HG03097 (cell line): ENCODE results near the gene AGMO.

Experiments
- ATAC-seq: cut with Tn5 transposase; IDR thresholded peaks from one replicate; pipeline ENCODE4 v1.9.1; 2021; ENCODE audit not compliant: unreplicated experiment, low FRiP score

AGMO gene

DNA sequence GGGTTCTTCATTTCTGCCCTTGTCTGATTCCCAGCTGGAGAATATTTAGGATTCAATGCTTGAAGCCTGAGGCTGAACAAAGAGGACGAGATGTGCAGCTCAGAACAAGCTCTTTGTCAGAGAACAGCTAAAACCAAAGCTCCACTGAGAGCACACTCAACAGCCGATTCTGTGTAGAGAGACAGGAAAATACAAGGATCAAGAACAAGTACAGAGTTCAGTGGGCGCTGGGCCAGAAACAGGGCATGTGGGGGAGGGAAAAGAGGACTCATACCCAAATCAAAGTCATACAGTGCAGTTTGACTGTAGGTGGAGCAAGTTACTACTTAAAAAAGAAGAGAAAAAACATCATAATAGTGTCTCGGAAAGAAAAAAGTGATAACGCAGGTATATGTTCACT, at the start of gene AGMO:
AGMO (minus strand) TSS at position 181 of the 400 bp plus-strand sequence.
- no peak for ATAC-seq

DNA sequence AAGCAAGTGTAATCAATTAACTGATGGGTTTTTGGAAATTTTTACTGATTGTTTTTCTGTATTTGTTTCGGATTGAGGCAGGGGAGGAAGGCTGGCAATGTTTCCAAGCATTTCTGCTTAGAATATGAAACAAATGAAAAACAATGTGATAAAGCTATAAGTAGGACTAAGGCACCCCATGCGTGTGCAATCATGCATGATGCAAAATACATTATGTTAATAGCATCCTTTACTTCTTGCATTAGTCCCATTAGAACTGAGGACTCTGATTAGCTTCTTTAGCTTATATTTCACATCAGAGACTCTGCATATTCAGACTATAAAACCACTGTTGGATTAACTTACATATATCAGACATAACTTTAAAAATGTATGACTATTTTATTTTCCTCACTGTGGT, 48.7 kb upstream of the AGMO start:
- ATAC-seq: no peak

DNA sequence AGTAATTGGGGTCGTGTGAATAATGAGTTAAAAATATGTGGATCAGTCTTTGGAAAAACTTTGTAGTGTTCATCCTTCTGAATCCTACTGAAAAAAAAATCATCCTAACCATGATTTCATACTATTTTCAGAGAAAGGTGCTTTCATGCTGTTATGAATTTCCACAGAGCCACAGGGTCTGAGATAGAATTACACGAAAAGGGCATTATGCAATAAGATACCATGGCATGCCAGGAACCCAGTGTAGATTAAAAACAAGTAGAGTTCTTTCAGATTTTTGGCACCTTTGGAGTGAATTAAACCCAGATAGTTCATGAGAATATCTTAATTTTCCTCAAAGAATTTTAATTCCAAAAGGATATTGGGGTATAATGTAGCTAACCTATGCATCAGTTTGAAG, 47.5 kb upstream of the AGMO start:
- ATAC-seq: no peak

DNA sequence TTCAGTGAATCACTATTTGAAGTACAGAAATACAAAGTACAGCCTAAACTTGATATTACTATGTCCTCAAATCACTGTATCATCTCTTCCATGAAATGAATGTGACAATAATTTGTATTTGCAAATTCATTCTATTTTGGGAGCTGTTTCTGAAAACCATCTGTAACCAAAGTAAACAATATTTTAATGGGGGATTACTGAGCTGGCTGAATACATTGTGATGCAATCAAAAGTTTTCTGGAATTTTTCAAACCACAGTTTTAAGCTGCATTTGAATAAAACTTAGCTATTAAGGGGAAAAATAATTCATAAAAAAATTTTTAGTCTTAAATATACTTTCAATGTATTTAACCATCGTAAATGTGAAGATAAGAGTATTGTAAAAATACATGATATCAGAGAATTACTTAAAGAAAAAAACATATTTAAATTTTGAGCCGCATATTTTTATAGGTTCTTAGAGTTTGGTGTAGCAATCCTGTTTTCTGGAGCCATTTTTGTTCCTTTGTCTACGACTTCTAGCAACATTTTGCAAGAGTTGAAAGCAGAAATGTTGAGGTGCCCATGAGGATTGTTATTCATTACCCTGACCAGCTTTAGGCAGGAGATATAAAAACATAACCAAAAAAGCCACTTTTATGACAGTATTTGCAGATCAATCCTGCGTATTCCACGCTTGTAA, 45.9 kb upstream of the AGMO start:
- ATAC-seq: no peak

DNA sequence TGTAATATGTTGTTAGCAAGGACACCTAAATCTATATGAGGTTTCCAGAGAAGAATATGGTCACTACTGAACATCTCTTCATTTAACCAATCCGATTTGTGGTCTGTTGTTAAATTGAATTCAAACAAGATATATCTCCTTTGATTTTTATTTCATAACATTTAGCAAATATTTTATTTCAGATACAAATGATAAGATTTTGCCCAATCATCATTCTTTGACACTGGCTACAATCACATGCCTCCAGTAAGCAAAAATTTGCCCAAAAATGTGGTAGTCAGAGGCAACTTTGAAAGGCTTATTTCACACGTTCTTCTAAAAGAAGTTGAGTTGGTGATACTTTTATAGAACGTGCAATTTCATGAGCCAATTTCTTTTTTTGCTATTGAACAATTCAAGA, 44.7 kb upstream of the AGMO start:
- ATAC-seq: no peak

DNA sequence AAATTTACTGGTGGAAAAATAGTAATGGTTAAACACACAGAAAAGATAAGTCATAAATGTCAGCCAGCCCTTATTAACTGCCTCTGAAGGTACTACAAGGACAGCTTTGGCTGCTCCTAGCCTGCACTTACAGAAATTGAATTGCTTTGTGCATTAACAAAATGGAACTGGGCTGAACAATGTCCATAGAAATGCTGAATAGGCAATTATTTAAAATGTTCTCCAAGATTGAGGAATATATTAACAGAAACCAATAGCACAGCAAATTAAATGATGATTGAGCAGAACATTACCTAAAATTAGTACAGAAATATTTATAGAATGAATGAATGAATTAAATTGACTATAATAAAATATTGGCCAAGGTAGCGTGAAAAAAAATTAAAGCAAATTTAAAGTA, 42.4 kb upstream of the AGMO start:
- no peak for ATAC-seq

DNA sequence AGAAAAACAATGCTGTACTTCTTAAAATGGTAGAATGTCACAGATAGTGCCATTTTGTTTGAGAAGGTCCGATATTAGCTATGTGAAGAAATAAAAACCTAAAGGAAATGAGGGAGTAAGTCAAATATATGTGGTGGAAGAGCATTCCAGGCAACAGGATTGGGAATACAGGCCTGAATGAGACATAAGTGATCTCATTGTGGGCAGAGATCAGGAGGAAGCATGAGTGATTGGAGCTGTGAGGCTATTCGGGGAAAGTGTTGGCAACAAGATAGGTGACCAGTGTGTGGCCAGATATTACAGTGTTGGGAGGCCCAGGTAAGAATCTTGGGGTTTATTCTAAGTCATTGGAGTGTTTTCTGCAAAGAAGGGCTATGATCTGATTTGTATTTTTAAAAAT, 41.3 kb upstream of the AGMO start:
- ATAC-seq: no peak

DNA sequence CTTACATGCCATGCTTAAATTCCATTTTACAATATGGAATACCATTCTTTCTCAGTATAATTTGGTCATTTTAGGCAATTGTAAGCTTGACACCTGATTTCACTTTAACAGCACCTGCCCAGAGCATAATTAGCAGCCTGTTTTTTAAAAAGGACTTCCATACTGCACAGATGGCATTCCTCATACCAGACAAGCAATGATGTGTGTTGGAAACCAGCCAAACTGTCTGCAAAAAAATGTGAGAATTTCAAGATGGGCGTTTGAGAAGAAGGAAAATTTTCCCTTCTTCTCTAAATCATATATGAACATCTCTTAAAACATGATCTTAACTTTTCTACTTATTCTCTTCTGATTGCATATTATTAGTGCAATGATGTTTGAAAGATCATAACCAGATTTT, 40.4 kb upstream of the AGMO start:
- ATAC-seq: no peak

DNA sequence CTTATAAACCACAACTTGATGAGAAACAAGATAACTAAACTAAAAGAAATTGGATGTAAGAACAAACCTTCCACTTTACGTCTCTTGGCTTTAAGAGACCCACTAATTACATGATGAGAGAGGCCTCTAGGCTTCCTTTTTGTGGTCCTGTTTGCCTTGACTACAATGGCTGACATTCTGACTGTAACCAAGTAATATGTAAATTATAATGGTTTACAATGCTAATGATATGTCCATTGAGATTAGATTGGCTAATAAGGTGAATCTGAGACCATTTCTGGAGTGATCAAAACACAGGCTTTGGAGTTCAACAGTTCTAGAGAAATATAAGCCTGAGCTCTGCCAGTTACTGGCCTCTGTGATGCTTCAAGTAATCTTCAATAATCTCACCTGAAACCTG, 39.4 kb upstream of the AGMO start:
- ATAC-seq: no peak

DNA sequence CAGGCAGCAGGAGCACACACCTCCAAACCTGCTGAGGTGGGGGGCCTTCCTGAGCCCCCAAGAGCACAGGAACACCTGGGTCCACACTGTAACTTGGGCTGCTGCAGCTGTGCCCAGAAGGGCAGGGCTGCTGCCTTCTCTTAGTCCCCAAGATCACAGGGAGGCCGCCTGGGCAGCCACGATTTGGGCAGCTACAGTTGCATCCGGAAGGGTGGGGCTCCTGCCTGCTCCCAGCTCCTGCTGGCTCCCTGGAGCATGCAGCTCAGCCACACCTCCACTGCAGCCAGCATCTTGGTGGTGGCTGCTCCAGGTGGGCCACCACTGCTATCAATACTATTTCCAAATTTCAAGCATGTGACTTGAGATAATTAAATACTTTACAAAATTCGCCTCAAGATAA, 38.5 kb upstream of the AGMO start:
- no peak for ATAC-seq

DNA sequence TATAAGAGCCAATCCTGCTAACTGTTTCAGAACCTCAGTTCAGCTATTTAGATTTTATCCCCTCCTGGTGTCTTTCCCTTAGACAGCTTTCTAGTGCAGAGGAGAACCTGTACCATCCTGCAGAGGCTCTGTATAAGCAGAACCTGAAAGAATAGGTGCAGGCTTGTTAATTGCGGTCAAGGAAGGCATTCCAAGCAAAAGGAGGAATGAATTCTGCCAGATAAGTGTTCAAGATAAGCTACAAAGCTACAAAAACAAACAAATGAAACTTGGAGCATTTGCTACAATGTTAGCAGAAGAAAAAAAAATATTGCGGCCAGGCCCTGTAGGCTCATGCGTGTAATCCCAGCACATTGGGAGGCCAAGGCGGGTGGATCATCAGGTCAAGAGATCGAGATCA, 32.6 kb upstream of the AGMO start:
- no peak for ATAC-seq

DNA sequence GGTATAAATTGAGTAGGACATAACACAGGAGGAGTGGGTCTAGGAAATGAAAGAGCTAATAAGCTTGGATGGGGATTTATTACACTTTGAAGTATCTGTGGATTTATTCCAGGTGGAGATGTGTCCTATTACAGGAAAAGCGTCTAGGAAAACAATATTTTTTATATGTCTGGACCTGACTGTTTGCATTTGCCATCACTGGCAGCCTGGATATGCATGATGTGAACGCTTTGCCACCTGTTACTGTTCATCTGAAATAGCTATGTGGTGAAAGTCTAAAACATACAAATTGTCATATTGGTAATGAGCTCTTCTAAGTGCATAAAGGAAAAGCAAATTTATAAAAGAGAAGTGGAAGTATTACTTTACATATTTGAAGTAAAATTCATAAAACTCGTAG, 31.6 kb upstream of the AGMO start:
- no peak for ATAC-seq

DNA sequence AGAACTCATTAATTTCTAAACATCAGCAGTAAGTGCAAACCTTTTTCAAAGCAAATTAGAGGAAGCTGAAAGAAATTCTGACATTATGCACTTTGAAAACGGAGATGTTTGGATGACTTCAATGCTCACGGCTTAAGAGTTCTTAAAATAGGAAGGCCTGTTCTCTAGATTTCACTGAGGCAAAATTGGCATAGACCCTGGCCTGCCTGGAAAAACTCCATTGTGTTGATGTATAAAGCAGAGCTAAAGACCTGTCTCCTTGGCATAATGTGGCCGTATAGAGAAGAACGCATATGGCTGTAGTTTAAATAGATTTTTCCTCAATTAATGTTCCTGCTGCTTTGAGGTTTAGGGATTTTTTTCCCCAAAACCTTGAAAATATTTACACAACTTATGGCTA, 24.5 kb upstream of the AGMO start:
- no peak for ATAC-seq

DNA sequence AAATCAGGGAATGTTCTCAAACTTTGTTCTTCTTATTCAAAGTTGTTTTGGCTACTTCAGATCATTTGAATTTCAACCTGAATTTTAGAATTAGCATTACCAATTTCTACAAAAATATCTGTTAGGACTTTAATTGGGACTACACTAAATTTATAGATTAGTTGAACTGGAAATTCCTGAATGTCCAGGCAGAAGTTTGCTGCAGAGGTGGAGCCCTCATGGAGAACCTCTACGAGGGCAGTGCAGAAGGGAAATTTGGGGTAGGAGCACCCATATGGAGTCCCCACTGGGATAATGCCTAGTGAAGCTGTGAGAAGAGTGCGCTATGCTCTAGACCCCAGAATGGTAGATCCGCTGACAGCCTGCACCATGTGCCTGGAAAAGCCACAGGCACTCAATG, 22.8 kb upstream of the AGMO start:
- ATAC-seq: no peak

DNA sequence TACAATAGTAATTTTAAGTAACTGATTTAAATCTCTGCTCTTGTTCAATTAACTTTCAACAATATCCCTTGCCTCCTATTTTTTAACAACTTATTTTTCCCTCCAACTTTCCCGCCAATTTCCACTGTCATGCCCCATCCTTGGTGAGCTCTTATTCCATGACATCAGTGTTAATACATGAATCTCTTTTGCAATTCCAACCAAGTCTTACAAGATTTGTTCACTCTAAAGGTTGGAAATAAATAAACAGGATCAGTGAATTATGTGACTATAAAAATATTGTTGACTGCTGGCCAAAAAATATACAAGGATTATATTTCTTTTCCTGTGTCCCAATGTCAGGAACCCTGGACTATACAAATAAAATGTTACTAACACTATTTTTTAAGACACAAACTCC, 21.0 kb upstream of the AGMO start:
- ATAC-seq: no peak

DNA sequence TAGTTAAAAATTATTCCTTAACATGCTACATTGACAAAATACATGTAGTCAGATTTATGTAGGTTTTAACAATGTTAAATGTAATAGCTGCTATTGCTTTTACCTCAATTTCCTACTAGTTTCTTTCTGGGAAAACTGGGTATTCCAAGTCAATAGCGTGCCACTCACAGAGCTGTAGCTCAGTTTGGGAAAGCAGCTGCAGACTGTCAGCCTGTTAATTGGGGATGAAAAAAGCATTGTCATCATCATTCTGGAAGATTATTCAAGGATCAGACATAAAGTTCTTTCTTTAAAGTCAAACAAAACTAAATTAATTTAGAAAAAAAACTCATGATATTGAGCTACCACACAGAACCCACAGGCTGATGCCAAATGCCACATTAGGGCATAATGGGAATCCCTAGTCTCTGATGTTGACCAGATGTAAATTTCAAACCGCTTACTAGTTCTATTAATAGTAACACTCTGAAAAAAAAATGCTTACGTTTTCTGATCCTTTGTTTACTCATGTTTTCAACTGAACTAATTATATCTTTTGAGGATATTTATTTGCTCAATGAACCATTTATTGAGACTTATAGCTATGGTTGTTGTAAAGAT, 19.6 kb upstream of the AGMO start:
- no peak for ATAC-seq

DNA sequence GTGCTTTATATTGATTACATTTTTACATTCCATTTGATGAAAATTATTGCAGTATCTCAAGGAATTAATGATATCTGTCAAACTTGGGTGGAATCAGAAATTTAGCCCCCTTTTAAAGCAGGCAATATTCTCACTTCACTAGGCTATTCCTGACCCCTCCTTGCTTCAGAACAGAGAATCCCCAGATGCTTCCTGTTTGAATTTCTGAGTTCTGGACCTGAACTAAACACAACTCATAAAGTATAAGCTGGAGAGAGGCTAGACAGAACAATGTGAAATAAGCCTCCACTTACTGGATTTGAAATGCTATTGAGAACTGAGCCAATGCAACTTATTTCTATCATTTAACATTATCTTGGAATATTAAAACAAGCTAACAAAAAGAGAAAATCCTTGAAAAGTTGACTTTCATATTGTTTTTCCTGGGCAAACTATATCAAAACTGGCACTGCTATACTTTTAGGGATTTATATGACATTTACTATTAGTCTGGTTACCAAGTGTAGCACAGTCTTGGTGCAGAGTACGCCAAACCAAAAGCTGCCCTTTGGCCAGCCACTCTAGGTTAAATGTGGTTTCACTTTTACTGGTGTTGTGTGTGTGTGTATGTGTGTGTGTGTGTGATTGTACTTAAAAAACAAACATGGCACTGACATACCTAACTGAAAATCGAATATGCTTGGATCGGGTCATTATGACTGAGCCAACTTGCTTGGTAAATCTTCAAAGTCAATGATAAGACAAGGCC, 19.0 kb upstream of the AGMO start:
- no peak for ATAC-seq

DNA sequence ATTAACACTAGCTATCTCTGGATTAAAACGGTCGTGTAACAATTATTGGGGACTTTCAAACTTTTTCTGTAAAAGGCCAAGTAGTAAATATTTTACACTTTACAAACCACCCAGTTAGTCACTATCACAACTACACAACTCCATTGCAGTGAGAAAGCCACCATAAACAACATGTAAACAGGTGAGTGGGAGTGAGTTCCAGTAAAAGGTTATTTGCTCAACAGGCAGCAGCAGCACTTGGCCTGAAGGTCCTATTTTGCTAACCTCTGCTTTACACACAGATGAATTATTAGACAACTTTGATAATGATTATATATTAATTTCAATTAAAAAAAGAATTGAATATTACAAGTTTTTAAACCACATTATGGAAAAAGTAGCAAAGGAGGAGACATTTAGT, 15.8 kb upstream of the AGMO start:
- no peak for ATAC-seq

DNA sequence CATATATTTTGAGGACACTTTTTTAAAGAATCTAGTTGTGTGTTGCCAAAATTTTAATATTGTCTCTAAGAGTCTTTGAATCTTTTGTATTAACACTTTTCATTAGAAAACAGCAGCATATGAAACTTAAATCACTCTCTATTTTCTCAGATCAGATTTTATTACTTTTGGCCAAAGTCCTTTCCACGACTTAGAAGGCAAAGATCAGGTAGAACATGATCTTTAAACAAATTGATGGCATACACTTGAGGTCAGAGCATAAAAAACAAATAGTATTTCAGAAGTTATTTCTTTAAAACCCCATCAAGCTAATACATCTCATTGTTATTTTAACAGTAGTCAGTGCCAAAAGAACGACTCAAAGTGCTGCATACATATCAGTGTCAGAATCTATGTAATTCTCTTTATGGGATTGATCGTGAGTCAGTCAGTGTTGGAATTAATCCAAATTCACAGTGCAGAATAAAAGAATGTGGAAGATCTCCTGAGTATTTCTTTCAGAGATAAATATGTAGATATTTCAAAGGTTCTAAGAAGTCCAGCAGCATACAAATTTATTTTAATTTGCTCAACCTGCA, 9.6 kb upstream of the AGMO start:
- ATAC-seq: no peak

DNA sequence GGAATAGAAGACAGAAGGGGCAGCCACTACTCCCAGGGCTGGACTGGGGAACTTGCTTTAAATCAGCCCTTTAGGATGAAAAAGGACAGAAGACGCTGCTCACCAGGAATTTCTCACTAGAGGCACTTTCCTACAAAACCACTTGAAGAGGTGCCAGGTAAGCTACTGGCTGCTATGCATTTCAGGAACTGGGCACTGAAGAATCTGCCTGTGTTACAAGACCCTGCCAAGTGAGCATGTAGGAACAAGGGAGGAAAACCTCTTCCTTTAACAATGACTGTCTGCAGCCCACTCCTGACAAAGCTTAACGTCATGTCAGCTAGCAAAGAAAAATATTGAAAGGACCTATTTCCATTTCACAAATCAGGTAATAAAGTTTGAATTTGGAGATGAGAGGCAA, 5.8 kb upstream of the AGMO start:
- ATAC-seq: no peak

DNA sequence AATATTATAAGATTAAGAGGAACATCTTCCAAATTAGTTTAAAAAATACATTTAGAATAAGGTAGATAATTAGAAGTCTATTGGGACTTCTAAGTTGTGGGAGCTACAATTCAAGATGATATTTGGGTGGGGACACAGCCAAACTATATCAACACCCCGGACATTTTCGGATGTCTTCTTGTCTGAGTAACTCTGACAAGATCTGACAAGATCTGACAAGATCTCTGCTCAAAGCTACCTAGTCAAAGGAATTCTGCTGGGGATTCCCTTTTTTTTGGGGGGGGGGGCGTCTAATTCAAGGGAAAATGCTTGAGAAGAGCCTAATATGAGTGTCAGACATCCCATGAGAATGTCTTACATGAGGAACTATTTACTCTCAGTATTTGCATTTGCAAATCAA, 5.2 kb upstream of the AGMO start:
- ATAC-seq: no peak

DNA sequence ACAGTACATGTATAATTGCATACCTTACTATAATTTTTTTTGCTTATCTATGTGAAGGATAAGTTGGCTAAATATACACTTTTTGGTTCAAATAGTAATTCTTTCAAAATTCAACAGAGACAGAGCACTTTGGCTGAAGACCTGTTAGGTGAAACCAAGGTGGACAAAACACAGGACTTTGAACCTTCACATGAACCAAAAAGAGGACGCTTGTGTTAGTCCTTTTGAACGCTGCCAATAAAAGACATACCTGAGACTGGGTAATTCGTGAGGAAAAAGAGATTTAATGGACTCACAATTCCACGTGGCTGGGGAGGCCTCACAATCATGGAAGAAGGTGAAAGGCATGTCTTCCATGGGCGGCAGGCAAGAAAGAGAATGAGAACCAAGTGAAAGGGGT, 4.7 kb upstream of the AGMO start:
- no peak for ATAC-seq
